CD4-positive, alpha-beta T cell (primary cell): ENCODE results near the gene GSS. TPM values are rescaled to one million over a fixed set of nuclear protein-coding genes. Genes with fewer than 3 reads are reported as not detected.

Experiments
- ATAC-seq: fragments of 200-7000 bp; cut with Tn5 transposase; one replicate; pipeline ENCODE4 v1.10.0; 2022; ENCODE audit warnings: mild to moderate bottlenecking; ENCODE audit not compliant: poor library complexity
- CTCF ChIA-PET: fragments of 350-600 bp; sonication (Branson Sonifier 250); formaldehyde crosslinking; loops from one replicate; lab custom pipeline; 2021; ENCODE audit warnings: antibody characterized with exemption, inconsistent platforms; lab: Charles Lee
- POLR2A ChIA-PET: fragments of 350-600 bp; sonication (Branson Sonifier 250); formaldehyde crosslinking; loops from one replicate; lab custom pipeline; 2021; ENCODE audit warnings: antibody characterized with exemption, inconsistent platforms; lab: Charles Lee
- DNase-seq, 14 experiments: peaks; one replicate each; pipeline ENCODE4 v3.0.0-alpha.2; 2013 to 2020; ENCODE audit warnings: mixed read lengths in 2 of 14
- H3K27ac ChIP-seq, 2 donors: one replicate each; pipeline versions ENCODE4 v1.5.1 to v1.7.0; 2013; ENCODE audit warnings: low read length in 2 of 2, low read depth in 1 of 2, mild to moderate bottlenecking in 1 of 2
- H3K27me3 ChIP-seq, 2 experiments: 1 replicate in 1 of 2; 2 replicates in 1 of 2; pipeline versions ENCODE4 v1.6.1 to v1.7.0; 2013; ENCODE audit warnings: low read length in 2 of 2, control low read depth in 1 of 2, mild to moderate bottlenecking in 1 of 2, moderate library complexity in 1 of 2; ENCODE audit not compliant: insufficient read depth in 2 of 2, control insufficient read depth in 1 of 2
- H3K36me3 ChIP-seq: one replicate; pipeline ENCODE4 v1.6.1; 2013; ENCODE audit warnings: low read length, control low read depth; ENCODE audit not compliant: insufficient read depth
- H3K4me1 ChIP-seq: one replicate; pipeline ENCODE4 v1.6.1; 2013; ENCODE audit warnings: low read length, control low read depth; ENCODE audit not compliant: insufficient read depth
- H3K4me3 ChIP-seq: one replicate; pipeline ENCODE4 v1.5.1; 2013; ENCODE audit warnings: mild to moderate bottlenecking, low read length, moderate library complexity
- H3K9me3 ChIP-seq, 2 experiments: 1 replicate in 1 of 2; 2 replicates in 1 of 2; pipeline versions ENCODE4 v1.6.1 to v1.7.0; 2013; ENCODE audit warnings: low read length in 2 of 2, mild to moderate bottlenecking in 2 of 2, control low read depth in 1 of 2, moderate library complexity in 1 of 2; ENCODE audit not compliant: control insufficient read depth in 1 of 2, insufficient read depth in 1 of 2
- H3K27ac Mint-ChIP-seq: one replicate; pipeline ENCODE4 v1.8.0; 2020; ENCODE audit warnings: mixed read lengths
- H3K27me3 Mint-ChIP-seq: one replicate; pipeline ENCODE4 v1.8.0; 2021; ENCODE audit warnings: mixed read lengths
- H3K36me3 Mint-ChIP-seq: one replicate; pipeline ENCODE4 v1.8.0; 2021; ENCODE audit warnings: low read depth, mixed read lengths
- H3K4me1 Mint-ChIP-seq: one replicate; pipeline ENCODE4 v1.8.0; 2021; ENCODE audit warnings: low read depth, mixed read lengths
- H3K4me3 Mint-ChIP-seq: one replicate; pipeline ENCODE4 v1.8.0; 2020; ENCODE audit warnings: mild to moderate bottlenecking, mixed read lengths
- H3K9me3 Mint-ChIP-seq: one replicate; pipeline ENCODE4 v1.8.0; 2020; ENCODE audit warnings: mixed read lengths
- CTCF ChIP-seq: fragments of 200-600 bp; IDR thresholded peaks from one replicate; pipeline ENCODE4 v1.8.0; 2022; ENCODE audit warnings: antibody characterized with exemption, mild to moderate bottlenecking
- intact Hi-C, 2 experiments: fragments of 100-400 bp; cut with DNase I in 1 of 2; cut with micrococcal nuclease in 1 of 2; formaldehyde crosslinking; loops; one replicate each; pipeline versions ENCODE4 v1.15.1 to v1.9.0; 2023 to 2025; cut with DNase I, micrococcal nuclease
- total RNA-seq, 174 experiments: library from RNA in 2 of 174; stranded (reverse) in 2 of 174; gene quantifications; one replicate each; pipeline ENCODE4 v1.2.3 and lab custom pipeline; 2021 to 2026

Gene GSS
- total RNA-seq, 2 experiments from 2014 or later = 24.3 to 24.7 TPM

GRCh38 chr20:34895465-34895864 is 60.1 kb downstream of the GSS start:
- Mint-ChIP-seq H3K36me3 (no peaks in the 10 kb centered on the region), H3K4me3 (no peak overlapping the region), H3K9me3 (no peaks in the 10 kb centered on the region), H3K4me1 (peaks cover 28% of the 10 kb centered on the region), H3K27me3 (no peaks in the 10 kb centered on the region), H3K27ac (no peak overlapping the region)
- no peak for TF ChIP-seq CTCF
- ChIA-PET CTCF (no interaction called here), POLR2A (no interaction called here)
- no peak overlapping the region for H3K27ac ChIP-seq
- DNase-seq = no peak
- intact Hi-C loops = no loop called here
- H3K4me1 ChIP-seq = peaks cover 8% of the 10 kb centered on the region
- no peak overlapping the region for H3K4me3 ChIP-seq
- ATAC-seq = no peak
- H3K27me3 ChIP-seq = no peaks in the 10 kb centered on the region
- no peaks in the 10 kb centered on the region for H3K9me3 ChIP-seq
- no peaks in the 10 kb centered on the region for H3K36me3 ChIP-seq

GRCh38 chr20:34894723-34895122 is 60.9 kb downstream of the GSS start:
- H3K27me3 ChIP-seq = no peaks in the 10 kb centered on the region

GRCh38 chr20:34892671-34893070 is 62.9 kb downstream of the GSS start:
- Histone ChIP-seq H3K4me1 (peaks cover 8% of the 10 kb centered on the region), H3K27me3 (no peaks in the 10 kb centered on the region), H3K36me3 (no peaks in the 10 kb centered on the region), H3K9me3 (no peaks in the 10 kb centered on the region), H3K27ac (no peak overlapping the region), H3K4me3 (no peak overlapping the region)
- DNase-seq (no peak), ATAC-seq (no peak)
- no peak for TF ChIP-seq CTCF
- Mint-ChIP-seq H3K4me1 (peaks cover 33% of the 10 kb centered on the region), H3K36me3 (no peaks in the 10 kb centered on the region), H3K9me3 (no peaks in the 10 kb centered on the region), H3K4me3 (no peak overlapping the region), H3K27me3 (no peaks in the 10 kb centered on the region), H3K27ac (no peak overlapping the region)
- intact Hi-C loops = no loop called here
- ChIA-PET POLR2A (no interaction called here), CTCF (no interaction called here)

More at GRCh38 chr20:34894723-34895122, 60.9 kb downstream of the GSS start:
- no peak overlapping the region for H3K4me3 Mint-ChIP-seq
- CTCF ChIA-PET = no interaction called here
- Histone ChIP-seq H3K4me3 (no peak overlapping the region), H3K9me3 (no peaks in the 10 kb centered on the region), H3K4me1 (peaks cover 8% of the 10 kb centered on the region), H3K27ac (no peak overlapping the region), H3K36me3 (no peaks in the 10 kb centered on the region)
- ATAC-seq (no peak), DNase-seq (no peak)
- H3K27ac Mint-ChIP-seq = no peak overlapping the region
- POLR2A ChIA-PET = no interaction called here
- no peaks in the 10 kb centered on the region for H3K27me3 Mint-ChIP-seq
- TF ChIP-seq CTCF = no peak
- no peaks in the 10 kb centered on the region for H3K9me3 Mint-ChIP-seq
- no peaks in the 10 kb centered on the region for H3K36me3 Mint-ChIP-seq
- intact Hi-C loops = no loop called here
- peaks cover 33% of the 10 kb centered on the region for H3K4me1 Mint-ChIP-seq
